ENCODE results near the gene RNASE8. TPM values are rescaled to one million over a fixed set of nuclear protein-coding genes. Genes with fewer than 3 reads are reported as not detected.

The RNASE8 gene
- total and polyA plus RNA-seq, 12 donors, result not detected

DNA sequence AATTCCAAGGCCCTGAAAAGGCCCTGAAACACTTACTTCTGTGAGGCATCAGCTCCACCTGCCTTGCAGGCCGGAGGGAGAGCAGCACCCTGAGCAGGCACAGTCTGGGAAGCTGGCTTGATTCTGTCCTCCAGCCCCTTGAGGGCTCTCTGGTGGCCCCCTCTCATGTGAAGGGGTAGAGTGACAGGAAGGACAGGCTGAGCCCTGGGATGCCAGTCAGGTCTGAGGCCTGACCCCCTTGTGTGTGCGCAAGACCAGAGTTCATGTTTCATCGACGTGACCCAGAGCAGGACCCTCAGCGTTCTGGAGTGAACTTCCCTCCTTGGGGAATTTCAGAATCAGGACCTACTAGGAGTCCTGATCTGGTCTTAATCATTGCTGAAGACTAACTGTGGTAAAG, 1.3 kb downstream of the RNASE8 start:
- ATAC-seq, result no peak
- Histone ChIP-seq H3K27ac (no peak overlapping the region), H3K4me1 (peaks cover 0 to 16% (median 9%) of the 10 kb centered on the region in 9 donors), H3K27me3 (no peaks in the 10 kb centered on the region), H3K36me3 (no peaks in the 10 kb centered on the region), H3K4me3 (no peak overlapping the region), H3K9me3 (no peaks in the 10 kb centered on the region)
- no peak for DNase-seq
- WGBS, 2 donors, result 87 to 88% methylated on average over 5 of the region's 5 CpGs
- intact Hi-C loops (cut with DNase I), result loop anchor here in 1 of 10 donors (10.0 kb wide), 1 partner anchor 514 kb away; no protein-coding TSS in a partner anchor
- TF ChIP-seq, protein P1, sequence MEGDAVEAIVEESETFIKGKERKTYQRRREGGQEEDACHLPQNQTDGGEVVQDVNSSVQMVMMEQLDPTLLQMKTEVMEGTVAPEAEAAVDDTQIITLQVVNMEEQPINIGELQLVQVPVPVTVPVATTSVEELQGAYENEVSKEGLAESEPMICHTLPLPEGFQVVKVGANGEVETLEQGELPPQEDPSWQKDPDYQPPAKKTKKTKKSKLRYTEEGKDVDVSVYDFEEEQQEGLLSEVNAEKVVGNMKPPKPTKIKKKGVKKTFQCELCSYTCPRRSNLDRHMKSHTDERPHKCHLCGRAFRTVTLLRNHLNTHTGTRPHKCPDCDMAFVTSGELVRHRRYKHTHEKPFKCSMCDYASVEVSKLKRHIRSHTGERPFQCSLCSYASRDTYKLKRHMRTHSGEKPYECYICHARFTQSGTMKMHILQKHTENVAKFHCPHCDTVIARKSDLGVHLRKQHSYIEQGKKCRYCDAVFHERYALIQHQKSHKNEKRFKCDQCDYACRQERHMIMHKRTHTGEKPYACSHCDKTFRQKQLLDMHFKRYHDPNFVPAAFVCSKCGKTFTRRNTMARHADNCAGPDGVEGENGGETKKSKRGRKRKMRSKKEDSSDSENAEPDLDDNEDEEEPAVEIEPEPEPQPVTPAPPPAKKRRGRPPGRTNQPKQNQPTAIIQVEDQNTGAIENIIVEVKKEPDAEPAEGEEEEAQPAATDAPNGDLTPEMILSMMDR (IDR thresholded peaks at IDR 0.05), result no peak

DNA sequence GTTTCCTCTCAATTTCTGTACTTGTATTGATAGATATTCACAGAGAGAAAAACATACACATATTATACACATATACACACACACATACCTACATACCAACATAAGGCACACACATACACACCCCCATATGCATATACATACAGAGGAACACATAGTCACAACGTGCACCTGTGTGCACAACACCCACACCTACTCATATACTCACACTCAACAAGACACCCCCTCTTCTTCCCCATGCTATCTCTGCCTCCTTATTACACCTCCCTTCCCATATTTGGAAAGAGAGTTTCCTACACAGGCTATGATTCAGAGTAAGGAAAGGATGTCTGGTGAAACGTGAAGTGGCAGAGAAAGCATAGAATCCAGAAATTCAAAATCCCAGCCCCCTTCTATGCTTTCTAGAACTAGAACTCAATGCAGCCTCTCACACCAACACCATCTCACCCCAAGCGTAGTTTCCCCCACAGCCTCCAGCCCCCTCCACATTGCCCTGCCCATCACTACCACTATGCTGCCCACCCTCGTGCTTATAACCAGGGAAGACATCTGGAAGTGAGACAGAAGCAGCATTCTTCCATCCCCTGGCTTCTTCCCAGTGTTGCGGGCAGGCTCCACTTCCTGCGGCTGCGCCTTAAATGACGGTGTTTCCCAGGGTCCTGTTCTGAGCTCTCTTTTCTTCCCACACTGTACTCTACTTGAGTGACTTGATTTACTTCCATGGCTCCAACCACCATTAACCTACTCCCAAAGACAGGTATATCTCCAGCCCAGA, 2.4 kb downstream of the RNASE8 start:
- intact Hi-C loops (cut with DNase I), result loop anchor here in 1 of 10 donors (10.0 kb wide), 1 partner anchor 515 kb away; no protein-coding TSS in a partner anchor
- 71 to 74% methylated on average over 8 of the region's 8 CpGs for WGBS, 2 donors
- no peak for ATAC-seq

DNA sequence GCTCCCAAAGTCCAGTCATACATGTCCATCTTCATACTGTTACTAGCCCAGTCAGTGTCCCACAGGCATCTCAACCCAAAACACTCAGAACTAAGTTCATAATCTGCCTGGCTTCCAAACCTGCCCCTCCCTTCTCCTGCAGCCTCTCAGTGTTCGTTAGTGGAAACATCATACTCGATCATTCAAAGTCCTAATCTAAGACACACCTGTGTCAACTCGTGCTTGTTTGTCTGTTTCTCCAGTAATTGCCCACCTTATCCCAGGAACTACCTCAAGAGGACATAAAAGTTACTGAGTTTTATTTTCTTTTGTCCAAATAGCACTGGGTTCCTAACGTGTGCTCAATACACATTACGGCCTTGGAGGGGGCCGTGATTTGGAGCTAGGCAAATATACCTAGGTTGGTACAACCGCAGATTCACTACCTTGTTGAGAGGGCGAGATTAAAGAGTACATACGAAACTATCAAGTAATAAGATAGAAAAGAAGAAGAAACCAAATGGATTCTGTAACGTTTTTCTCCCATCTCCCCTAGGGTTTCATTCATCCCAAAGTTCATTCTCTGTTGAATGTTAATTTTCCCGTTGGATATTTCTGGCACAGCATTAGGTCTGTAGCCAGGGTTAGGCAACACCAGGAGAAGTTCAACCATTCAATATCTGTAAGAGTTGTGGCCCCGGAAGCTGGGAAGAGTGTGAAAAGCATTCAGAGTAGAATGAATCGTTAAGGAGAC, 3.2 kb downstream of the RNASE8 start:
- DNase-seq, result no peak
- ATAC-seq, result no peak
- no peaks in the 10 kb centered on the region for H3K27me3 ChIP-seq
- H3K27ac ChIP-seq, result no peak overlapping the region
- intact Hi-C loops (cut with DNase I), result no loop called here
- 77 to 85% methylated on average over 13 of the region's 13 CpGs for WGBS, 2 donors
- H3K4me3 ChIP-seq, result no peak overlapping the region
- H3K36me3 ChIP-seq, result no peaks in the 10 kb centered on the region
- no peaks in the 10 kb centered on the region for H3K9me3 ChIP-seq
- H3K4me1 ChIP-seq, result peaks cover 0 to 16% (median 9%) of the 10 kb centered on the region in 9 donors
- TF ChIP-seq, protein P1 (IDR thresholded peaks at IDR 0.05), result no peak

More for the DNA sequence above, 2.4 kb downstream of the RNASE8 start:
- Histone ChIP-seq H3K4me1 (peaks cover 0 to 16% (median 9%) of the 10 kb centered on the region in 9 donors), H3K36me3 (no peaks in the 10 kb centered on the region), H3K4me3 (no peak overlapping the region), H3K27ac (no peak overlapping the region), H3K9me3 (no peaks in the 10 kb centered on the region), H3K27me3 (no peaks in the 10 kb centered on the region)
- DNase-seq, result no peak
- TF ChIP-seq, protein P1 (IDR thresholded peaks at IDR 0.05), result no peak

DNA sequence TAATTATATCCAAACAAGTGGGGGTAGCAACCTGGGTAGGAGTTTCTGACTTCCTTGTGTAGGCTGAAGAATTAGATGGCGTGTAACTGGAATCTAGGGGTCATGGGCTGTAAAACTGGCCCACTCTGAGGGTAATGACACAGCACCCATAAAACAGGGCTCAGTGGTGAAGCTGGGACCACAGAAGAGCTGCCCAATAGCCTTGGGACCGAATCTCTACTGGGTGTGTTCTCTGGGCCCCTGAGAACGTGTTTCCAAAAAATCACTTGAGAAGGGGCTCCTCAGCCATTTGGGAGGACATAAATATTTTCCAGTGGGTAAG, 3.7 kb downstream of the RNASE8 start:
- 95 to 99% methylated on average over 3 of the region's 3 CpGs for WGBS, 2 donors
- no peaks in the 10 kb centered on the region for H3K36me3 ChIP-seq
- H3K27me3 ChIP-seq, result no peaks in the 10 kb centered on the region
- no peak overlapping the region for H3K4me3 ChIP-seq
- no peaks in the 10 kb centered on the region for H3K9me3 ChIP-seq
- no peak for ATAC-seq
- DNase-seq, result no peak
- intact Hi-C loops (cut with DNase I), result no loop called here
- TF ChIP-seq, protein P1 (IDR thresholded peaks at IDR 0.05), result no peak
- H3K27ac ChIP-seq, result no peak overlapping the region
- peaks cover 0 to 12% (median 9%) of the 10 kb centered on the region in 9 donors for H3K4me1 ChIP-seq
